WTC11 (cell line): Measurements from ENCODE around the gene KRT14.

Source experiments
- CREM ChIP-seq: sonication (generic); formaldehyde crosslinking; IDR thresholded peaks from 2 replicates; pipeline ENCODE4 v1.8.1; 2022; ENCODE audit warnings: mild to moderate bottlenecking, missing genetic modification reagents, moderate library complexity
- CTCF ChIP-seq: fragments of 200-600 bp; IDR thresholded peaks from 2 replicates; pipeline ENCODE4 v1.8.0; 2022; ENCODE audit warnings: antibody characterized with exemption
- HMGXB4 ChIP-seq: sonication (generic); formaldehyde crosslinking; IDR thresholded peaks from 2 replicates; pipeline ENCODE4 v1.8.1; 2023; ENCODE audit warnings: mild to moderate bottlenecking, moderate library complexity, missing genetic modification reagents
- MLX ChIP-seq: sonication (generic); formaldehyde crosslinking; IDR thresholded peaks from 2 replicates; pipeline ENCODE4 v1.8.1; 2023; ENCODE audit warnings: mild to moderate bottlenecking, missing genetic modification reagents, moderate library complexity
- PRRX2 ChIP-seq: fragments of 250-450 bp; sonication (Bioruptor Pico); IDR thresholded peaks from 2 replicates; pipeline ENCODE4 v1.8.0; 2021; ENCODE audit warnings: mild to moderate bottlenecking
- TP53 ChIP-seq: sonication (generic); formaldehyde crosslinking; IDR thresholded peaks from 2 replicates; pipeline ENCODE4 v1.8.1; 2023; ENCODE audit warnings: mild to moderate bottlenecking, missing genetic modification reagents
- ZBTB21 ChIP-seq: sonication (generic); formaldehyde crosslinking; IDR thresholded peaks from 2 replicates; pipeline ENCODE4 v1.8.1; 2023; ENCODE audit warnings: mild to moderate bottlenecking, missing genetic modification reagents, borderline replicate concordance
- ZNF532 ChIP-seq: fragments of 250-450 bp; sonication (Bioruptor Pico); IDR thresholded peaks from 2 replicates; pipeline ENCODE4 v1.9.0; 2021; ENCODE audit warnings: mild to moderate bottlenecking, borderline replicate concordance
- TF ChIP-seq, protein P1 (sequence below): sonication (generic); formaldehyde crosslinking; IDR thresholded peaks from 2 replicates; pipeline ENCODE4 v1.8.1; 2023; ENCODE audit warnings: mild to moderate bottlenecking, missing genetic modification reagents, borderline replicate concordance
- TF ChIP-seq, protein P2 (sequence below): sonication (generic); formaldehyde crosslinking; IDR thresholded peaks from 2 replicates; pipeline ENCODE4 v1.8.1; 2022; ENCODE audit warnings: mild to moderate bottlenecking, moderate library complexity, missing genetic modification reagents

GRCh38 chr17:41537990-41538389, 48.7 kb downstream of the KRT14 start:
- TF ChIP-seq CTCF (no peak), ZNF532 (CRISPR knock-in tag) (no peak), ZBTB21 (CRISPR knock-in tag) (no peak), HMGXB4 (CRISPR knock-in tag) (no peak), TP53 (CRISPR knock-in tag) (no peak), CREM (no peak), MLX (no peak), PRRX2 (CRISPR knock-in tag) (no peak)
- TF ChIP-seq, protein P1, sequence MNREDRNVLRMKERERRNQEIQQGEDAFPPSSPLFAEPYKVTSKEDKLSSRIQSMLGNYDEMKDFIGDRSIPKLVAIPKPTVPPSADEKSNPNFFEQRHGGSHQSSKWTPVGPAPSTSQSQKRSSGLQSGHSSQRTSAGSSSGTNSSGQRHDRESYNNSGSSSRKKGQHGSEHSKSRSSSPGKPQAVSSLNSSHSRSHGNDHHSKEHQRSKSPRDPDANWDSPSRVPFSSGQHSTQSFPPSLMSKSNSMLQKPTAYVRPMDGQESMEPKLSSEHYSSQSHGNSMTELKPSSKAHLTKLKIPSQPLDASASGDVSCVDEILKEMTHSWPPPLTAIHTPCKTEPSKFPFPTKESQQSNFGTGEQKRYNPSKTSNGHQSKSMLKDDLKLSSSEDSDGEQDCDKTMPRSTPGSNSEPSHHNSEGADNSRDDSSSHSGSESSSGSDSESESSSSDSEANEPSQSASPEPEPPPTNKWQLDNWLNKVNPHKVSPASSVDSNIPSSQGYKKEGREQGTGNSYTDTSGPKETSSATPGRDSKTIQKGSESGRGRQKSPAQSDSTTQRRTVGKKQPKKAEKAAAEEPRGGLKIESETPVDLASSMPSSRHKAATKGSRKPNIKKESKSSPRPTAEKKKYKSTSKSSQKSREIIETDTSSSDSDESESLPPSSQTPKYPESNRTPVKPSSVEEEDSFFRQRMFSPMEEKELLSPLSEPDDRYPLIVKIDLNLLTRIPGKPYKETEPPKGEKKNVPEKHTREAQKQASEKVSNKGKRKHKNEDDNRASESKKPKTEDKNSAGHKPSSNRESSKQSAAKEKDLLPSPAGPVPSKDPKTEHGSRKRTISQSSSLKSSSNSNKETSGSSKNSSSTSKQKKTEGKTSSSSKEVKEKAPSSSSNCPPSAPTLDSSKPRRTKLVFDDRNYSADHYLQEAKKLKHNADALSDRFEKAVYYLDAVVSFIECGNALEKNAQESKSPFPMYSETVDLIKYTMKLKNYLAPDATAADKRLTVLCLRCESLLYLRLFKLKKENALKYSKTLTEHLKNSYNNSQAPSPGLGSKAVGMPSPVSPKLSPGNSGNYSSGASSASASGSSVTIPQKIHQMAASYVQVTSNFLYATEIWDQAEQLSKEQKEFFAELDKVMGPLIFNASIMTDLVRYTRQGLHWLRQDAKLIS (CRISPR knock-in tag) = no peak
- TF ChIP-seq, protein P2, sequence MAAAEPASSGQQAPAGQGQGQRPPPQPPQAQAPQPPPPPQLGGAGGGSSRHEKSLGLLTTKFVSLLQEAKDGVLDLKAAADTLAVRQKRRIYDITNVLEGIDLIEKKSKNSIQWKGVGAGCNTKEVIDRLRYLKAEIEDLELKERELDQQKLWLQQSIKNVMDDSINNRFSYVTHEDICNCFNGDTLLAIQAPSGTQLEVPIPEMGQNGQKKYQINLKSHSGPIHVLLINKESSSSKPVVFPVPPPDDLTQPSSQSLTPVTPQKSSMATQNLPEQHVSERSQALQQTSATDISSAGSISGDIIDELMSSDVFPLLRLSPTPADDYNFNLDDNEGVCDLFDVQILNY (CRISPR knock-in tag) = no peak
